ENCODE results near the gene ABHD14A. TPM values are rescaled to one million over a fixed set of nuclear protein-coding genes. Genes with fewer than 3 reads are reported as not detected.

The ABHD14A gene
- total and polyA plus RNA-seq, 2 of the 4 experiments (the other 2 are of a cell fraction), result 3.4 to 10.0 TPM

GRCh38 chr3:51971350-51971749 lies 3.5 kb upstream of the ABHD14A start:
- no peak overlapping the region for H2BK5ac ChIP-seq (ENCODE audit: low read depth, low read length, poor library complexity, severe bottlenecking)
- no TSS peak for BruUV-seq (replicated peaks)
- no peak overlapping the region for H2AFZ ChIP-seq (replicated peaks; ENCODE audit: low read length, poor library complexity)
- WGBS, 2 experiments (ENCODE audit: extremely low coverage in 2 of 2, insufficient read length in 1 of 2), result 93% methylated on average over 8 of the region's 11 CpGs; no CpG with 5 or more reads in 1 of the 2 experiments
- ATAC-seq (ENCODE audit: low read depth) (no peak), DNase-seq (no peak)
- intact Hi-C loops (cut with micrococcal nuclease), result no loop called here
- no peak overlapping the region for H3K4ac ChIP-seq (ENCODE audit: low read depth, low read length)
- no peak overlapping the region for H2BK15ac ChIP-seq (ENCODE audit: low read depth, low read length)
- H3K23ac ChIP-seq (ENCODE audit: low read depth, low read length), result no peak overlapping the region
- no peak overlapping the region for H2AK9ac ChIP-seq (replicated peaks; ENCODE audit: low read depth, low read length, poor library complexity)
- H4K5ac ChIP-seq (ENCODE audit: low read depth, low read length), result no peak overlapping the region
- POLR2A ChIA-PET (ENCODE audit: unreplicated experiment), result interaction anchor here (0.5 kb wide), 1 partner anchor 21 kb away, joined by 3 read pairs; no protein-coding TSS in a partner anchor
- no peak overlapping the region for H3K4me2 ChIP-seq (ENCODE audit: low read depth, low read length)
- no peak overlapping the region for H4K91ac ChIP-seq (ENCODE audit: insufficient read depth, low read depth, low read length)
- H2AK5ac ChIP-seq (ENCODE audit: low read depth, low read length), result no peak overlapping the region
- no peak overlapping the region for H3K56ac ChIP-seq (ENCODE audit: extremely low read depth, insufficient read depth, low read length)
- peaks cover 20% of the 10 kb centered on the region for H3K9me1 ChIP-seq (ENCODE audit: insufficient read depth, low read length)
- TF ChIP-seq MXI1 (IDR thresholded peaks at IDR 0.05; ENCODE audit: borderline replicate concordance, low read depth, low read length) (no peak), RAD21 (IDR thresholded peaks at IDR 0.05; ENCODE audit: low read length) (no peak), FOS (IDR thresholded peaks at IDR 0.05; ENCODE audit: low read depth, low read length) (no peak), NFE2L2 (IDR thresholded peaks at IDR 0.05; ENCODE audit: low read depth, low read length) (no peak), USF2 (IDR thresholded peaks at IDR 0.05; ENCODE audit: low read depth, low read length) (no peak), MAFK (IDR thresholded peaks at IDR 0.05; ENCODE audit: low read depth, low read length) (no peak), CEBPB (IDR thresholded peaks at IDR 0.05; ENCODE audit: low read depth, low read length) (no peak), BHLHE40 (IDR thresholded peaks at IDR 0.05; ENCODE audit: low read depth, low read length) (no peak), SMC3 (IDR thresholded peaks at IDR 0.05; ENCODE audit: low read depth, low read length) (no peak), POLR2A (IDR thresholded peaks at IDR 0.05; ENCODE audit: low read depth, low read length) (no peak), RFX5 (IDR thresholded peaks at IDR 0.05; ENCODE audit: low read depth, low read length) (no peak), RCOR1 (IDR thresholded peaks at IDR 0.05; ENCODE audit: insufficient replicate concordance, low read length) (no peak), MAZ (IDR thresholded peaks at IDR 0.05; ENCODE audit: borderline replicate concordance, low read depth, low read length) (no peak), CHD1 (IDR thresholded peaks at IDR 0.05; ENCODE audit: low read depth, low read length) (no peak)
- TF ChIP-seq, protein P1, sequence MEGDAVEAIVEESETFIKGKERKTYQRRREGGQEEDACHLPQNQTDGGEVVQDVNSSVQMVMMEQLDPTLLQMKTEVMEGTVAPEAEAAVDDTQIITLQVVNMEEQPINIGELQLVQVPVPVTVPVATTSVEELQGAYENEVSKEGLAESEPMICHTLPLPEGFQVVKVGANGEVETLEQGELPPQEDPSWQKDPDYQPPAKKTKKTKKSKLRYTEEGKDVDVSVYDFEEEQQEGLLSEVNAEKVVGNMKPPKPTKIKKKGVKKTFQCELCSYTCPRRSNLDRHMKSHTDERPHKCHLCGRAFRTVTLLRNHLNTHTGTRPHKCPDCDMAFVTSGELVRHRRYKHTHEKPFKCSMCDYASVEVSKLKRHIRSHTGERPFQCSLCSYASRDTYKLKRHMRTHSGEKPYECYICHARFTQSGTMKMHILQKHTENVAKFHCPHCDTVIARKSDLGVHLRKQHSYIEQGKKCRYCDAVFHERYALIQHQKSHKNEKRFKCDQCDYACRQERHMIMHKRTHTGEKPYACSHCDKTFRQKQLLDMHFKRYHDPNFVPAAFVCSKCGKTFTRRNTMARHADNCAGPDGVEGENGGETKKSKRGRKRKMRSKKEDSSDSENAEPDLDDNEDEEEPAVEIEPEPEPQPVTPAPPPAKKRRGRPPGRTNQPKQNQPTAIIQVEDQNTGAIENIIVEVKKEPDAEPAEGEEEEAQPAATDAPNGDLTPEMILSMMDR (conservative IDR thresholded peaks at IDR 0.05; ENCODE audit: low read depth, low read length), result no peak
- TF ChIP-seq, protein P2, sequence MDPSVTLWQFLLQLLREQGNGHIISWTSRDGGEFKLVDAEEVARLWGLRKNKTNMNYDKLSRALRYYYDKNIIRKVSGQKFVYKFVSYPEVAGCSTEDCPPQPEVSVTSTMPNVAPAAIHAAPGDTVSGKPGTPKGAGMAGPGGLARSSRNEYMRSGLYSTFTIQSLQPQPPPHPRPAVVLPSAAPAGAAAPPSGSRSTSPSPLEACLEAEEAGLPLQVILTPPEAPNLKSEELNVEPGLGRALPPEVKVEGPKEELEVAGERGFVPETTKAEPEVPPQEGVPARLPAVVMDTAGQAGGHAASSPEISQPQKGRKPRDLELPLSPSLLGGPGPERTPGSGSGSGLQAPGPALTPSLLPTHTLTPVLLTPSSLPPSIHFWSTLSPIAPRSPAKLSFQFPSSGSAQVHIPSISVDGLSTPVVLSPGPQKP (IDR thresholded peaks at IDR 0.05; ENCODE audit: borderline replicate concordance, low read depth, low read length), result no peak
- peaks cover 22 to 53% of the 10 kb centered on the region in 2 experiments for H3K79me1 ChIP-seq (ENCODE audit: low read depth in 1 of 2, low read length in 2 of 2)
- H3K27ac ChIP-seq (ENCODE audit: insufficient read depth, low read length), result no peak overlapping the region
- H3K36me3 ChIP-seq (ENCODE audit: control insufficient read depth, insufficient read depth, low read length), result no peaks in the 10 kb centered on the region; the same call in 1 of the 2 replicates
- no peak overlapping the region for H3K4me3 ChIP-seq (ENCODE audit: insufficient read depth, low read depth, low read length)
- no peaks in the 10 kb centered on the region for H3K27me3 ChIP-seq (ENCODE audit: control insufficient read depth, insufficient read depth, low read length)
- H2BK120ac ChIP-seq (ENCODE audit: low read depth, low read length), result no peak overlapping the region
- dilution Hi-C loops (cut with HindIII; ENCODE audit: low sequenced_read_pairs, unreplicated experiment), result no loop called here
- peaks cover 4% of the 10 kb centered on the region for H4K20me1 ChIP-seq (ENCODE audit: insufficient read depth, low read length)
- CTCF ChIA-PET, result interaction anchor here (1.0 kb wide), 1 partner anchor 11 kb away, joined by 3 read pairs; no protein-coding TSS in a partner anchor
- no peak overlapping the region for H2BK20ac ChIP-seq (ENCODE audit: low read depth, low read length)
- H3K9ac ChIP-seq (ENCODE audit: low read depth, low read length), result no peak overlapping the region
- no peak overlapping the region for H3K14ac ChIP-seq (replicated peaks; ENCODE audit: low read depth, low read length)
- H3K4me1 ChIP-seq (ENCODE audit: control insufficient read depth, insufficient read depth, low read length), result peaks cover 23% of the 10 kb centered on the region
- no peak overlapping the region for H3K18ac ChIP-seq (ENCODE audit: low read depth, low read length)
- in situ Hi-C loops (cut with MboI; ENCODE audit: low sequenced_read_pairs), result loop anchor here (25.0 kb wide), 1 partner anchor 1634 kb away; the partner anchor contains the start of genes RASSF1, TUSC2 and ZMYND10
- no peaks in the 10 kb centered on the region for H3K9me3 ChIP-seq (ENCODE audit: control insufficient read depth, insufficient read depth, low read length)
- no peak overlapping the region for H4K8ac ChIP-seq (ENCODE audit: low read depth in 2 of 2, low read length in 2 of 2)
